Measurements from ENCODE around the gene ZFYVE1.
"Not testable (repeated sequence)": the region's sequence is repeated elsewhere in the genome, so short reads cannot be mapped to it uniquely, and the experiment has no call there.

Gene ZFYVE1

DNA sequence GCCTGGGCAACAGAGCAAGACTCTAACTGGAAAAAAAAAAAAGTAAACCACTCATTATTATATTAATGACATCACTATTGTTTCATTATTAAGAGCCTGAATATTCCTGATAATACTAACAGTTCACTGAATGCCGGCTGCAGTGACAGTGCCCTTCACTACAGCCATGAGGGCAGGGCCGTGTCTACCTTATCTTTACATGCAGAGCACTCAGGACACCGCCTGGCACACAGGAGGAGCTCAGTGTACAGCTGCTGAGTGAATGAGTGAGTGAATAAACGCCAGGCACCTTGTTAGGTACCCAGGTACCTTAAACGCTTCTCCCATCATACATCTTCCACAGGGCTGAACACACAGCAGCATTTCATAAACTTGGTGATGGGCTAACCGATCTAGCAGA, 23.2 kb downstream of the ZFYVE1 start:
- DNase-seq = no peak

DNA sequence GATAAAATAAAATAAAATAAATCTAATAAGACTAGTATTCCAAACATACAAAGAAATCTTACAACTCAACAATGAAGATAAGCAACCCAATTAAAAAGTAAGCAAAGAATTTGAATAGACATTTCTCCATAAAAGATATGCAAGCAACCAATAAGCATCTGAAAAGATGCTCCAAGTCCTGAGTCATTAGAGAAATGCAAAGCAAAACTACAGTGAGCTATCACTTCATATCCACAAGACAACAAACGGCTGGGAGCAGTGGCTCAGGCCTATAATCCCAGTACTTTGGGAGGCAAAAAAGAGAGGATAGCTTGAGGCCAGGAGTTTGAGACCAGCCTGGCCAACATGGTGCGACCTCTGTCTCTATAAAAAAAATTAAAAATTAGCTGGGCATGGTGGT, 26.8 kb downstream of the ZFYVE1 start:
- DNase-seq = no peak

DNA sequence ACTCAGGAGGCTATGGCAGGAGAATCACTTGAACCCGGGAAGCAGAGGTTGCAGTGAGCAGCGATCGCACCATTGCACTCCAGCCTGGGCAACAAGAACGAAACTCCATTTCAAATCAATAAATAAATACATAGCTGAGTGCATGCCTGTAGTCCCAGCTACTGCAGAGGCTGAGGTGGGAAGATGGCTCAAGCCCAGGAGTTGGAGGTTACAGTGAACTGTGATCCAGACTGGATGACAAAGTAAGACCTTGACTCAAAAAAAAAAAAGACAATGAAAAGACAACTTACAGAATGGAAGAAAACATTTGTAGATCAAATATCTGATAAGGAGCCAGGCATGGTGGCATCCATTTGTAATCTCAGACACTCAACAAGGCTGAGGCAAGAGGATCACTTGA, 27.6 kb downstream of the ZFYVE1 start:
- no peak for DNase-seq

DNA sequence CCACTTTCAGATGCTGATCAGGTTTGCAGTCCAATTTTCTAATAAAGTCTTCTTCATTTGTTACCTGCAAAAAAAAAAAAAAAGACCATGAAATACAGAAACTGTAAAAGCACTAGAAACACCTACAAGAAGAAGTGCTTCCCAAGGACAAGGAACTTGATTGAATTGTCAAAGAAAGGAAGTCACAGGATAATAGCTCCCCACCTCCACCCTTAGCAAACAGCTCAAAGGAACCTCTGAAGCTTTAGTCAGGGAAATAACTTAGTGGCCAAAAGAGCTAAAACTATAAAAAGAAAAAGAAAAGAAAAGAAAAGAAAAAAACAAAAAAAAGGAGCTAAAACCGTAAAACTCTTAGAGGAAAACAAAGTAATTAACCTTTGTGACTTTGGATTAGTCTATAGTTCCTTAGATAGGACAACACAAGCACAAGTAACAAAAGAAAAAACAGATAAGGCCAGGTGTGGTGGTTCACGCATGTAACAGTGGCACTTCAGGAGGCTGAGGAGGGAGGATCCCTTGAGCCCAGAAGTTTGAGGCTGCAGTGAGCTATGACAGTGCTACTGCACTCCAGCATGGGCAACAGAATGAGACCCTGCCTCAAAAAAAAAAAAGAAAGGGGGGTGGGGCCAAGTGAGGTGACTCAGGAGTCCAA, 28.5 kb downstream of the ZFYVE1 start:
- DNase-seq = no peak

DNA sequence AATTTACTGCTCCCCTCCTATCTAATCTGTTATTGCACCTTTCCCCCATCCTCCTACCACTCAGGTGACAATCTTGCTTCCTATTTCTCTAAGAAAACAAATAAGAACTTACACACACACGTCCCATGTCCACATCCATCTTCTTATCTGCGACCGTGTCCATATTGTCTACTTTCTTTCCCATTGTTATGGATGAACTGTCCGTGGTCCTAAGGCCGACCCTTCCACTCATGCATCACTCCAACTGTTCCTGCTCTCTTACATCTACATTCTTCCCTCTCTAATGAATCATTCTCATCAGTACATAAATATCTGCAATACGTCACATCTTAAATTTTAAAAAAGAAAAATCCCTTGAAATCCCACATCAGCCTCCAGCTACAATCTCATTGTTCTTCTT, 30.0 kb downstream of the ZFYVE1 start:
- no peak for DNase-seq

DNA sequence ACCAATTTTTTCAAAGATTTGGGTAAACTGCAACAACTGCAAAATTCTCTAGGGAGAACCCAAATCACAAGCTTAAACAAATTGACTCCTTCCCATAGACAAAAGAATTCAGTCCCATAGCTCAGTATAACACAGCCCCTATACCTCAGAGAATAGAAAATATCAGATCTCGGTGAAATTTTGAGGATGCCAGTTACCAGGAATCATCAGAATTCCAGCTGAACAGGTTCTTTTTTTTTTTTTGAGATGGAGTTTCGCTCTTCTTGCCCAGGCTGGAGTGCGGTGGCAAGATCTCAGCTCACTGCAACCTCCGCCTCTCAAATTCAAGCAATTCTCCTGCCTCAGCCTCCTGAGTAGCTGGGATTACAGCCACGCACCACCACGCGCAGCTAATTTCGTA, 36.7 kb downstream of the ZFYVE1 start:
- DNase-seq = no peak

DNA sequence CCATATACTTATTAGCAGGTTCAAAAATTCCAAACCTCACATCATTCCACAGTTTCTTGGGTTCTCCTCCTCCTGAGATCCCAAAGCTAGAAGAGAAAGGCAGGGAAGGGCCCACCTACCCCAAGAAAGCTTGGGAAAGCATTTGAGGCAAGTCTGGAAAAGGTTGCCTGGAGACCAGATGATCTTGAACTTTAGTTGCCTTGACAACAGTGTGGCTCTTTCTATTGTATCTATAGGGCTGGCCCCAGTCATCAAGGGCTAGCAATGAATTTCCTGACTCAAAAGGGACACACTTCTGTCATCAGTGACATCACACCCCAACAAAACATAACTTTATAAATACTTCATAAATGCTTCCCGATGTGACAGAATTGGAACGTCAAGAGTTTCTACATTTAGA, 40.0 kb downstream of the ZFYVE1 start:
- no peak for DNase-seq

DNA sequence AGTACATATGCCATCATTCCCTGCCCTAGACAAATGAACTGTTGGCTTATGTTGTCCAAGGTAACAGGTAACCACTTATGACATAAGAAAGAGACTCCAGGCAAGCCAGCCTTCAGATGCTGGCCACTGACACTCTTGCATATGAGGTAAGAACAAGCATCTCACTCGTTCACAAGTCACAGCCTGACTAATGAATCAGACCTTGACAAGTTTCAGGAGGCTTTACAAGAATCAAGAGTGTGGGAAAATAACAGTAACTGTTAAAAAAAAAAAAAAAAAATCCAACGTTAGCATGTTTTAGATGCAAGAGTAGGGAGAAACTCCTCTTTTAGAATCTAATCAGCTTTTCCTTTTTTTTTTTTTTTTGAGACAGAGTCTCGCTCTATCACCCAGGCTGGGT, 40.7 kb downstream of the ZFYVE1 start:
- no peak for DNase-seq

DNA sequence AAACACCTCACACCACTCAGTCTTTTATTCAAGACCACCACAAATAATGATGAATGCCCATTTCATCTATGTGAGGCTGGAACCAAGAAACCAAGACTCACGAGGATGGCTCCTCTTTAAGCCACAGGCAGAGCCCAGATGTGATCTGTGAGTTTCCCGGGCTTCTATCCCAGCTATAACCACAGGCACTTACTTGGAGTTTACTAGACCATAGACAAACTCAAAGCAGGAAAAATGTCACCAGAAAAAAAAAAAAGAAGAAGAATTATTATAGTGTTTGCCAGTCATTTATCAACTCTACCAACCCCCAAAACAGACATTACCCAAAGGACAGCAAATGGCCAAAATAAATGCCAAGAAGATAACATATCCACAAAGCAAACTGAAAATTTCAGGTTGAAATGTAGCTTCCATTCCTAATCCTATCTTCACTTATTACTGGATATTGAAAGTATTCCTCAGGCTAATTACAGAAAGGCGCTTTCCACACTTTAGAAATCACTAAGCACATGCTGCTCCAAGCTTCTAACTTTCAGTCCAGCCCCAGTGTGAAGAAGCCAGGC, 44.7 kb downstream of the ZFYVE1 start:
- DNase-seq = no peak

DNA sequence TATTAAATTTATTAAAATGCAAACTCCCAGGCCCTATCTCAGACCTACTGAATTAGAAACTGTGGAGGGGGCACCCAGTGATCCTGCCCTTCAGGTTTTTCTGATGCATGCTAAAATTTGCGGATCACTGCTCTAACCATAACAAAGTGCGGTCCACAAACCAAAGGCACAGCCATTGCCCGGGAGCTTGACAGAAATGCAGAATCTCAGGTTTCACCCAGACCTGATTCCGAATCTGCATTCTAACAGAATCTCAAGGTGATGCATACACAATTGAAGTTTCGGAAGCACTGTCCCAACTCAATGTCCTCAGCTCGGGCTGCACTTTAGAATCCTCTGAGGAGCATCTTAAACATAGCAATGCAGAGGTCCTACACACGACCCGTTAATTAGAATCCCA, 46.0 kb downstream of the ZFYVE1 start:
- no peak for DNase-seq

DNA sequence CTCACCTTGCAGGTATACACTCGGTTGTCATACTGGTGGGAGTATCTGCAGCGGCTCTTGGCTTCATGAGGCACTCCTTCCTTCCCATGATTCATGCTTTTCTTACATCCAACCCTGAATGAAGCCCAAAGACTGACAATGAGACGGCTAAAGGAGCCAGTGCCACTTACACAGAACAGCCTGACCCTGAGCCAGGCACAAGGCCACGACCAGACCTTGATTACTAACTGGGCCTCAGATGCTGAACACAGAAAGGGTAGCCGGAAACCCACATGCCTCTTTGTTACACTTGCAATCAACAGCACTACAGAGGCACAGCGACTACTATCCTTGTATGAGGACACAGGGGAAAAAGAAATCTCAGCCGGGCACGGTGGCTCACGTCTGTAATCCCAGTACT, 48.0 kb downstream of the ZFYVE1 start:
- no peak for DNase-seq

DNA sequence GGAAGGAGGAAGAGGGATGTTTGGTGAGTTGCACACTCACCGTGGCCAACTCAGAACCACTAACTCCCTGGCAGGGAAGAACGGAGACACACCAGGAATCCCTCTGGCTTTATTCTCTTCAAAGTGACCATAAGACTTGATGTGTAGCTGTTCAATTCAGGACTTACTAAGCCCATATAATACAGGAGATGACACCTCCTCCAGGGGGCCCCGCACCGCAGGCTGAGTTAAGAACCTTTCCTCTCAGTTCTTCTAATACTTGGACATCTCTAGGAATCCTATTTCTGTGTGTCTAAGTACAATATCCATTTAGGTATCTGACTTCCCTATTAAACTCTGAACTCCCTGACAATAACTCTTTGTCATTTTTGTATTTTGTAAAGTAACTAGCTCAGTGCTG, 51.1 kb downstream of the ZFYVE1 start:
- DNase-seq = no peak

DNA sequence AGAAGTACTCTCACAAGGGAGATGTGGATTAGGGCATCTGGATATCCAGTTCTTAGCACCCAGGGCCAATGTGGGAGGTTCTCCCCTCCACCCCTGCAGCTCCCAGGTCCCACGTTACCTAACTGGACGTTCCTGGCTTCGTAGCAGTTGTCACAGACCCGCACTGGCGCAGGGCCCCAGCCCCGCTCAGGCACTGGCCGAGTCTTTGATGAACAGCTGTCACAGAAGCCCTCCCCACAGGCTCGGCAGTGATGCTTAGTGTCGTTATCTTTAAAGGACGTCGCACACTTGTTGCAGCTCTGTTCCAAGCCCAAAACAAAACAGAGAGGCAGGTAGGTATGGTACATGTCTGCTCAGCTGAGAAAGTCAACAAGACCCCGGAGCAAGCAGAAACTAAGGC, 52.2 kb downstream of the ZFYVE1 start:
- no peak for DNase-seq

DNA sequence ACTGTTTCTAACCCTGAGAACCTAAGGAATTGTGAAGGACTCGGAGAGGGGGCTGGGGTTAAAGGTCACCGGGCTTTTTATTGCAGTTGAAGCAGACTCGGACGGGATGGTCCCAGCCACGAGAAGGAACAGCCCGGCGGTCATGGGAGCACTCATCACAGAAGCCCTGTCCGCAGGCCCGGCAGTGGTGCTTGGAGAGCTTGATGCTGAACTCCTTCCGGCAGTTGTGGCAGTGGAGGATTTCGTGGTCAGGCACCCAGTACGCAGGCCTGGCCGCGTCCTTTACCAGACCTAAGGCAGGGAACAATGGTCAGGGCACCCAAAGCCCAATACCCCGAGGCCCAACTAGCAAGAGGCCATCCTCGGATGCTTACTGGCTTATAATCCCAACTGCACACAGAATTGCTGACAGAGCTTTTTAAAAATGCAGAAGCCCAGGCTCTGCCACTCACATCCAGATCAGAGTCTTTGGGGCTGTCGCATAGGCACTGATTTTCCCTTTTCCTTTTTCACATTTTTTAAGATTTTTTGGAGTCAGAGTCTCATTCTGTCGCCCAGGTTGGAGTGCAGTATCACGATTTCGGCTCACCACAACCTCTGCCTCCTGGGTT, 56.0 kb downstream of the ZFYVE1 start:
- no peak for DNase-seq

DNA sequence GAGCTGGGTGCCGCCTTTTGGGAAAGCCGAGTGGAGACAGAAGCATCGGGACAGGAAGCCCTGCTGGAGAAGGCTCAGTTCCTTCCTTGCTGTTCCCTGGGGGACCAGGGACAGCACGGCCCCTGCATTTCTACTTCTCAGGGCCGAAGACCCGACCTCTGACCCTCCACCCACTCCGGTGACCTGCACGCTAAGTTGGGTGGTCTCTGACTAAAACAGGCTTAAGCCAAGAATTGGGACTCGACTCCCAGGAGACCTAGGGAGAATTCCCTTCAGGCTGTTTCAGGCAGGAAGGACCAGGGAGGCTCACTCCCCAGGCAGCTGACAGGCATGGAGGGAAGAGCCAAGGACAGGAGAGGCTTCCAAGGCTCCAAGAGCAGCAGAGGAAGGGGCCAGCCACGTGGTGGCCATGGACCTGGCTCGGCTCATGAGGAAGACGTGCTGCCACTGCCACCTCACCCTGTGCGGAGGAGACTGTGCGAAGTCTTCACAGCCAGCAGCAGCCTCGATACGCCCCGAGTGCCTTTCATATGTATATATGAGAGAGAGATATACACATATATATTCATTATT, 56.8 kb downstream of the ZFYVE1 start:
- no peak for DNase-seq

DNA sequence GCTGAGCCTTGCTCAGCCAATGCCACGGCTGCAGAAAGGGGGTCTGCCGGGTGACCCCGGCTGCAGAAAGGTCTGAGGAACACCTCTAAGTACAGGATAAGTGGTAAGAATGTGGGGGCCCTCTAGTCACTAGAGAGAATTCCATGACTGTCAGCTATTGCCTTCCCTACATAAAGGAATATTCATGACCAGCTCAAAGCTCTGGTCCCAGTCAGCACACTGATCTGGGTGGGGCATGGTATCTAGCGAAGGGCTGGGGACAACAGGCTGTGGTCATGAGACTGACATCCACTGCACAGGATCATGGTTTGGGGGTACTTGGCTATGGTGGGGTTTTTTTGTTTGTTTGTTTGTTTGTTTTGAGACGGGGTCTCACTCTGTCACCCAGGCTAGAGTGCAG, 58.6 kb downstream of the ZFYVE1 start:
- DNase-seq = no peak

DNA sequence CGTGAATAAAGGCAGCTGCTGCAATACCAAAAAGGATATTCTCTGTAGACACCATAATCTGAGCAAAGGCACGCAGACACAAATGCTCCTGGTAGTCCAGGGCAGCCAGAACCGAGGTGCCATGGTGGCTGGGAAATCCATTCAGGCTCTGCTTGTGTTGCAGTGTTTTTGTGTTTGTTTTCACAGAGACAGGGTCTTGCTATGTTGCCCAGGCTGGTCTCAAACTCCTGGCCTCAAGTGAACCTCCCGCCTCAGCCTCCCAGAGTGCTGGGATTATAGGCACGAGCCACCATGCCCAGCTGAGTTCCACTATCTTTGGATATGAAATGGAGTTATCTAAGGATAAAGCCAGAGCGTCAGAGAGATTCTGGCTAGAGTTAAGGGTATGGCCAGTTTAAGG, 60.9 kb downstream of the ZFYVE1 start:
- no peak for DNase-seq

DNA sequence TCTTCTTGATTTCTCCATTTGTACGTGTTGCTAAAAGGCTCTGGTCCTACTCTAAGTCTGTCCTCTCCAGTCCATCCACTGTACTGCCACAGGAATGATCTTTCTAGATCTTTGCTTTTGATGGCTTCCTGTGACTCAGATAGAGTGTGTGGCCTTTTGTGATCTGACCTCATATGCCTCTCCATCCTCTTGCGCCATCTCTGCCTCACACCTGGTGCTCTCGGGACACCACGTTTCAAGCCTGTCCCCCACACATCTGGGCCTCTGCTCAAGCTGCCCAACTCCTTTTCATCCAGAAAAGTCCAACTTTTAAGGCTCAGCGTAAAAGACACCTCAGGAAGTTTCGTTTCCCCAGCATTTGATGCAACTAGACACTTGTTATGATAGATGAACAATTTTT, 61.7 kb downstream of the ZFYVE1 start:
- no peak for DNase-seq

DNA sequence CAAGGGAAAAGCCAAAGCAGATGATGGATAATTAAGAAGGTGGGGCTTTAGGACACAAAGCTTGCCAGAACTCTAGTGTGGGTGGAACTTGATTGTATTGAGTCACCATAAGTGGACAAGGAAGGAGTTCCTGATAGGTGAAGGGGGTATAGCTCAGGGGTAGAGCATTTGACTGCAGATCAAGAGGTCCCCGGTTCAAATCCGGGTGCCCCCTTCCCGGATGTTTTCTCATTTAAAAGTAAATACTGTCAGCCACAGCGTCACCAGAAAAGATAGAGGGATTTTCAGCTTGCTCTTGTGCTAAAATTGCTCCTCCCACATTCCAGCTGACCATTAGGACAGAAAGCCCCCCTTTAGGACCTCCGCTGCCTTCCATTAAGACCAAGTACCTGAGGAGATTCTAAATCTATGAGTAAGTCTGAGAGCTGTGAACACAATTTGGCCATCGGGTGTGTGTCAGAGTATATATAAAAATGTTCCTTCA, 64.0 kb downstream of the ZFYVE1 start:
- peak; percentile 9 for DNase-seq

DNA sequence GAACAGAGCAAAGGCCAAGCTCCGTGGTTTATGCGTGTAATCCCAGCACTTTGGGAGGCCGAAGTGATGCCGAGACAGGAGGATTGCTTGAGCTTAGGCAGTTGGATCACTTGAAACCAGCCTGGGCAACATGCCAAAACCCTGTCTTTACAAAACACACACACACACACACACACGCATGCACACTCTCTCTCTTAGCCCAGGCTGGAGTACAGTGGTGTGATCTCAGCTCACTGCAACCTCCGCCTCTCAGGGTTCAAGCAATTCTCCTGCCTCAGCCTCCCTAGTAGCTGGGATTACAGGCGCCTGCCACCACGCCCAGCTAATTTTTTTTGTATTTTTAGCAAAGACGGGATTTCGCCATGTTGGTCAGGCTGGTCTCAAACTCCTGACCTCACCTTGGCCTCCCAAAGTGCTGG, 64.6 kb downstream of the ZFYVE1 start:
- DNase-seq = not testable (repeated sequence)

DNA sequence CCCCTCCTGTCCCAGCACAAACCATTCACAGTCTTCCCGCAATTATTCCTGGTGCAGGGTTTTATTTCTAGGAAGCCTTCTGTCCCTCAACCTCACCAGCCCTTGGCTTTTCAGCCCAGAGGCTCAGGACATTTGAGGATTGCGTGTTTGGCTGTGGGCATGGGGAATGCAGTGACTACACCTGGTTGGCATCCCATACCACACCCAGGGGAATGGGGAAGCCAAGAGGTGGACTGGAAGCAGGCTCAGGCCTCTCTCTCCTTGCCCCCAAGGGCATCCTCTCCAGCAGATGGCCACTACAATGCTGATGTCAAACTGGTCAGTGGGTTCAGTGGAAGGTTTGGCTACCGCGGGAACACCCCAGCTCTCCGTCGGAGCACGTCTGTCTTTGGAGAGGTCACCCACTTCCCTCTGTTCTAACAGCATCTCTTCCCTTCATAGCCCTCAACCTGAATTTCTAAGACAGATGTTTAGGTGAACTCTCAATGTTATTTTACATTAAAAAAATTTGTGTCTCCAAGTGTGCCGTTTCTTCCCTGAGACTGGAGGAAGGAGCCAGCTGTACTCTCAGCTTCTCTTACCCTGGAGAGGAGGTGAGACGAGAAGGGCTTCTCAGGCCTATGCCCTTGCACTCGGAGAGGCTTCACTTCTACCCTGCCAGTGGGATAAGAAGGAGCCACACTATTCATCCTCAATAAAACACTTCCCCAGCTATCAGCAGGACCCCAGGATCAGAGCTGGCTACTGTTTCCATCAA, 65.1 kb downstream of the ZFYVE1 start:
- no peak for DNase-seq

DNA sequence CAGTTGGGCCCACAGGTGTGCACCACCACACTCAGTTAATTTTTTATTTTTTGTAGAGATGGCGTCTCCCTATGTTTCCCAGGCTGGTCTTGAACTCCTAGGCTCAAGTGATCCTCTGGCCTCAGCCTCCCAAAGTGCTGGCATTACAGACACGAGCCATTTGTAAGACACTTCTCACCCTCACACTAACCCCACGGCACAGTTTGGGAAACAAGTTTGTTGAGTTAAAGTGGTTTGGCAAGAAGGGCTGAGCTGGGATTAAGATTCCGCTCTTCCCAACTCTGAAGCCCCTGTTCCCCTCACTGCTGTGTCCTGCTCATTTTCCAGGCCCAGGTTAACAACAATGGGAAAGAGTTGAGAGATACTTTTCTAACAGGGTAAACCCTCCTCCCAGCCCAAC, 65.9 kb downstream of the ZFYVE1 start:
- DNase-seq = not testable (repeated sequence)

DNA sequence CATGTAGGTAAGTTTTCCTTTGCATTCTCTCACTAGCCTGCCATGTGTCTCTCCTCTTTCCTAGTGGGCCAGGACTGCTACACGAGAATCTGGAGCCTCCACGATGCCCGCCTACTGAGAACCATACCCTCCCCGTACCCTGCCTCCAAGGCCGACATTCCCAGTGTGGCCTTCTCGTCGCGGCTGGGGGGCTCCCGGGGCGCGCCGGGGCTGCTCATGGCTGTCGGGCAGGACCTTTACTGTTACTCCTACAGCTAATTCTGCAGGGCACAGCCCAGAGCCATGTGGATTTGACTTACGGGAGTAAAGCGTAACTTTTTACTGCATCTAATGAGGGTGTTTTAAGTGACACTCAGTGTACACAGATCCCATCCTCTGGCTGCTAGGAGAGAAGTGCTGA, 68.4 kb downstream of the ZFYVE1 start:
- no peak for DNase-seq

DNA sequence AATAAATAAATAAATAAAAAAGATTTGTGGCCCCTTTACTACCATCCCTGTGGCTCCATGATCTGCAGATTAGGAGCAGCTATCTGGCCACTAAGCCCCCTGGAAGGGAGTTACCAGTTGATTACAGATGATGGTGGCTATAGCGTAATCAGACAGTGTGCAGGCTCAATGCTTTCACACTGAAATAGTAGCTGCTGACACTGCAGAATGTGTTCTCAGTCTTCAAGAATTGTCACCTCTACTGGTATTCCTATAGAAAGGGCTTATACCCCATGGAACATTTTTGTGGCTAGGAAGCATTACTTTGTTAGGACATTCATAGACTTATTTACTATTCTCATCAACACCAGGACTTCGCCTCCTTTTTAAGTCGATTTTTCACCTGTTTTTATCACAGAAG, 69.7 kb downstream of the ZFYVE1 start:
- DNase-seq = no peak

Measured in NCI-H1436 treated with DMSO at 0.1 percent for 48 hours (cell line).